Stimulated activated CD4-positive, alpha-beta T cell treated with anti-CD3 and anti-CD28 coated beads, TNF-alpha, amount 100 ng/mL, for 24 hours (primary cell): ENCODE data around the gene HK1.
A peak's percentile ranks its signal among the peaks of the same experiment; 100 is the strongest.
"Not testable (repeated sequence)": the region's sequence is repeated elsewhere in the genome, so short reads cannot be mapped to it uniquely, and the experiment has no call there.

ENCODE experiments used
- DNase-seq, 3 experiments: peaks; one replicate each; pipeline ENCODE4 v3.0.0-alpha.2; 2020; ENCODE audit warnings: low read depth in 3 of 3

HK1 gene

GRCh38 chr10:69450395-69450794 lies 172.1 kb downstream of the HK1 start:
- DNase-seq: not testable (repeated sequence)

- peak; percentile 59 to 85 (median 69) for DNase-seq
Measured at GRCh38 chr10:69451209-69451783, 173.0 kb downstream of the HK1 start, which contains the start of gene TSPAN15. TSS of gene TSPAN15 (plus strand) at chr10:69451465. CDS start at chr10:69451595, 130 bp downstream.
